ENCODE results near the gene INSYN1.

- TF ChIP-seq CTCF (conservative IDR thresholded peaks at IDR 0.05; ENCODE audit: low read length) (no peak), EZH2phosphoT487 (IDR thresholded peaks at IDR 0.05; ENCODE audit: borderline replicate concordance, low read depth, low read length) (no peak)
Observed at GRCh38 chr15:73685981-73686380, 67.2 kb downstream of the INSYN1 start.
